ENCODE data around the gene LGALS4. TPM values are rescaled to one million over a fixed set of nuclear protein-coding genes. Genes with fewer than 3 reads are reported as not detected.
"Not testable (repeated sequence)": the region's sequence is repeated elsewhere in the genome, so short reads cannot be mapped to it uniquely, and the experiment has no call there.

The LGALS4 gene
- total and polyA plus RNA-seq, 4 donors: 0.89 to 2.0 (median 1.4) TPM

DNA sequence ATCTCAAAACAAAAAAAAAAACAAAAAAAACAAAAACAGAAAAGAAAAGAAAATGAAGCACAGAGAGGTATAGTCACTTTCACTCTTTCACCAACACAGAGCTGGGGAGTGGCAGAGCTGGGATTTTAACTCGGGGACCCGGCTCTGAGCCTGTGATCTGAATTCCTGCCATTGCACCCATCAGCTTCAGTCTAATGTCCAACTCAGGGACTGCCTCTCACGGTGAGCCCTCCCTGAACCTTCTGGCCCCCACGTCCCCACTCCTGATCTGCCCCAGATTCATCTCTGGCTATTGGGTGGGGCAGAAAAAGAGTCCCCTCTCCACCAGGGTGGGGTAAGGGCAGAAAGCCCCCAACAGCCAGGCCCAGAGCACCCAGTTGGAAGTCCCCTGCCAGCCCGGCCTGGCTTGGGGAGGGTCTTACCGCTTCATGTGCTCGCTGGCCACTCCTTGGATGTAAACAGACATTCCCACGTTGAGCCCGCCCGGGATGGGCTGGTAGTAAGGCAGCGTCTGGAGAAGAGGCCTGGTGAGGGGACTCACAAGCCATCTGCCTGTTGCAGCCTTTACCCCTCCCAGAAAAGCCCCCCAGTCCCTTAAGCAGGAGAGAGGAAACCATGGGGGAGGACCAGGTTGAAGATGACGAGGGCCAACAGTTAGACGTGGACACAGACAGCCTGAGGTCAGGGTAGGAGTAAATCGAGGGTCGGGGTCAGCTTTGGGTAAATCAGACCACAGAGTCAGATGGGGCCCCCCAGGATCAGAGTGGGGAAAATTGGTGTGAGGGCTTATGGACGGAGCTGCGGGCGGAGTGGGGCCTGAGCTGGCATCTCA lies 520 bp downstream of the LGALS4 start:
- H3K27ac ChIP-seq (ENCODE audit: low read depth, low read length): no peak overlapping the region
- WGBS (ENCODE audit: insufficient coverage): 78% methylated on average over 15 of the region's 18 CpGs
- H3K9me3 ChIP-seq (ENCODE audit: control insufficient read depth, insufficient read depth, low read length): no peaks in the 10 kb centered on the region
- H3K27me3 ChIP-seq (ENCODE audit: control insufficient read depth, insufficient read depth, low read length): no peaks in the 10 kb centered on the region
- no peak for DNase-seq (ENCODE audit: low read depth in 4 of 6, low spot score in 6 of 6)
- no peak overlapping the region for H3K4me3 ChIP-seq (ENCODE audit: low read depth, low read length)
- H3K4me1 ChIP-seq (ENCODE audit: control insufficient read depth, insufficient read depth, low read length): no peaks in the 10 kb centered on the region
- peaks cover 40% of the 10 kb centered on the region for H3K36me3 ChIP-seq (ENCODE audit: control insufficient read depth, insufficient read depth, low read length)

DNA sequence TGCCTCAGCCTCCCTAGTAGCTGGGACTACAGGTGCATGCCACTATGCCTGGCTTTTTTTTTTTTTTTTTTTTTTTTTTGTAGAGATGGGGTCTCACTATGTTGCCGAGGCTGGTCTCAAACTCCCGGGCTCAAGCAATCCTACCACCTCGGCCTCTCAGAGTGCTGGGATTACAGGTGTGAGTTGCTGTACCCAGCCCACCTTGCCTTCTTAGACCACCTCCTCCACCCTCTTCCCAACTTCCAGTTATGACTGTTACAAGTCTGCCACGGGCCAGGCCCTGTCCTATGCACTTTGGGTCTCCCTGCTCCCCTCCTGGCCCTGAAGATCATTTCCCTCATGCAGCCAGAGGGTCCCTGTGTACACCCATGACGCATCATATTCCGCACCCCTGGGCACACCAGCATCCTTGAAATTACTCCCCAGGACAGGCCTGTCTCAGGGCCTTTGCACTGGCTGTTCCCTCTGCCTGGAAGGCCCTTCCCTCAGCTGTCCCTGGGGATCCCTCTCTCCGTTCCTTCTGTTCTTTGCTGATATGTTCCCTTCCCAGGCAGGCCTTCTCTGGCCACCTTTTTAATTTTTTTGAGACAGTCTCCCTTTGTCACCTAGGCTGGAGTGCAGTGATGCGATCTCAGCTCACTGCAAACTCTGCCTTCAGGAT lies 3.0 kb downstream of the LGALS4 start:
- Histone ChIP-seq H3K4me1 (ENCODE audit: control insufficient read depth, insufficient read depth, low read length) (no peaks in the 10 kb centered on the region), H3K9me3 (ENCODE audit: control insufficient read depth, insufficient read depth, low read length) (no peaks in the 10 kb centered on the region)
- WGBS (ENCODE audit: insufficient coverage): 97% methylated on average over 5 of the region's 8 CpGs

DNA sequence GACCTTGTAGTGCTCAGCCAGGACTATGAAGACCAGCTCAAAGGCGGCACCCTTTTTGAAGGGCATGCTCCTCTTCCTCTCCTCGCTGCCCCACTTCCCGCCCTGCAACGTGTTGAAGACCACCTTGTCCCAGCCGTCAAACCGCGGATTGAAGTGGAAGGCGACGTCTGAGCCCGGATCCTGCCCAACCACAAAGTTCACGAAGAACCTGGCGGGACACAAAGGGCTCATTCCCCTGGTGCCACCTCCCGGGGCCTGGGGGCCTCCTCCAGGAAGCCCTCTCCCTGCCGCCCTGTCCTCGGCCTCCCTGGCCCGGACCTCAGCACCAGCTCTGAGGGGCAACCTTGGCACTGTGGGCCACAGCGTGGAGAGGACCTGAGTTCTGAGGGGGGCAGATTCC lies 4.0 kb downstream of the LGALS4 start:
- Histone ChIP-seq H3K27ac (ENCODE audit: low read depth, low read length) (no peak overlapping the region), H3K36me3 (ENCODE audit: control insufficient read depth, insufficient read depth, low read length) (peaks cover 15% of the 10 kb centered on the region), H3K27me3 (ENCODE audit: control insufficient read depth, insufficient read depth, low read length) (no peaks in the 10 kb centered on the region), H3K9me3 (ENCODE audit: control insufficient read depth, insufficient read depth, low read length) (no peaks in the 10 kb centered on the region), H3K4me3 (ENCODE audit: low read depth, low read length) (no peak overlapping the region), H3K4me1 (ENCODE audit: control insufficient read depth, insufficient read depth, low read length) (no peaks in the 10 kb centered on the region)
- WGBS (ENCODE audit: insufficient coverage): 92% methylated on average over 16 of the region's 17 CpGs
- no peak for DNase-seq (ENCODE audit: low read depth in 4 of 6, low spot score in 6 of 6)

More for the DNA sequence above, 3.0 kb downstream of the LGALS4 start:
- DNase-seq (ENCODE audit: low read depth in 4 of 6, low spot score in 6 of 6): no peak
- Histone ChIP-seq H3K4me3 (ENCODE audit: low read depth, low read length) (no peak overlapping the region), H3K36me3 (ENCODE audit: control insufficient read depth, insufficient read depth, low read length) (peaks cover 15% of the 10 kb centered on the region), H3K27me3 (ENCODE audit: control insufficient read depth, insufficient read depth, low read length) (no peaks in the 10 kb centered on the region), H3K27ac (ENCODE audit: low read depth, low read length) (no peak overlapping the region)

DNA sequence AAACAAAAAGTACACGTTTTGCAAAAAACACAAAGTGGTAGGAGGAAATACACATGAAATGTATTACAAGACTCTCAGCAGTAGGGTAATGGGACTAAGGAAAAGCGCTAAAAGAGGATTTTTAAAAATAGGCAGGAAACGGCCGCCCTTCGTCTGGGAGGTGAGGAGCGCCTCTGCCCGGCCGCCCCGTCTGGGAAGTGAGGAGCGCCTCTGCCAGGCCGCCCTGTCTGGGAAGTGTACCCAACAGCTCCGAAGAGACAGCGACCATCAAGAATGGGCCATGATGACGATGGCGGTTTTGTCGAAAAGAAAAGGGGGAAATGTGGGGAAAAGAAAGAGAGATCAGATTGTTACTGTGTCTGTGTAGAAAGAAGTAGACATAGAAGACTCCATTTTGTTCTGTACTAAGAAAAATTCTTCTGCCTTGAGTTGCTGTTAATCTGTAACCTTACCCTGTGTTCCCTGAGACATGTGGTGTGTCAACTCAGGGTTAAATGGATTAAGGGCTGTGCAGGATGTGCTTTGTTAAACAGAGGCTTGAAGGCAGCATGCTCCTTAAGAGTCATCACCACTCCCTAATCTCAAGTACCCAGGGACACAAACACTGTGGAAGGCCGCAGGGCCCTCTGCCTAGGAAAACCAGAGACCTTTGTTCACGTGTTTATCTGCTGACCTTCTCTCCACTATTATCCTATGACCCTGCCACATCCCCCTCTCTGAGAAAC lies 5.2 kb downstream of the LGALS4 start:
- DNase-seq (ENCODE audit: low read depth in 4 of 6, low spot score in 6 of 6); H3K36me3 ChIP-seq (ENCODE audit: control insufficient read depth, insufficient read depth, low read length); H3K9me3 ChIP-seq (ENCODE audit: control insufficient read depth, insufficient read depth, low read length); H3K4me3 ChIP-seq (ENCODE audit: low read depth, low read length); H3K4me1 ChIP-seq (ENCODE audit: control insufficient read depth, insufficient read depth, low read length); H3K27ac ChIP-seq (ENCODE audit: low read depth, low read length); H3K27me3 ChIP-seq (ENCODE audit: control insufficient read depth, insufficient read depth, low read length): not testable (repeated sequence)
- 60% methylated on average over 2 of the region's 18 CpGs for WGBS (ENCODE audit: insufficient coverage)

DNA sequence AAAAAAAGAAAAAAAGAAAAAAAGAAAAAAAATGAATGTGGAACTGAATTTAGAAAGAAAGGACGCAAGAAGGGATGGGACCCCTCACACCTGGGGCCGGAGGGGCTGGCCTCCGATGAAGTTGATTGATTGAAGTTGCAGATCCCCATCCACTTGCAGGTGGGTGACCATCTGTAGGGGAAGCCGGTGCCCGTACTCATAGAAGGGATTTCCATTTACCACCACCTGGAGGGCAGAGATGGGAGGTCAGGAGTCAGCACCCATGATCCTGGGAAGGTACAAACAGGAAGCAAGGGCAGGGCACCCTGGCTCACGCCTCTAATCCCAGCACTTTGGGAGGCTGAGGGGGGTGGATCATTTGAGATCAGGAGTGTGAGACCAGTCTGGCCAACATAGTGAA lies 6.4 kb downstream of the LGALS4 start:
- H3K9me3 ChIP-seq (ENCODE audit: control insufficient read depth, insufficient read depth, low read length): no peaks in the 10 kb centered on the region
- H3K4me1 ChIP-seq (ENCODE audit: control insufficient read depth, insufficient read depth, low read length): no peaks in the 10 kb centered on the region
- no peak overlapping the region for H3K27ac ChIP-seq (ENCODE audit: low read depth, low read length)
- no peak for DNase-seq (ENCODE audit: low read depth in 4 of 6, low spot score in 6 of 6)
- H3K4me3 ChIP-seq (ENCODE audit: low read depth, low read length): no peak overlapping the region
- WGBS (ENCODE audit: insufficient coverage): 97% methylated on average over 3 of the region's 6 CpGs
- H3K27me3 ChIP-seq (ENCODE audit: control insufficient read depth, insufficient read depth, low read length): no peaks in the 10 kb centered on the region
- H3K36me3 ChIP-seq (ENCODE audit: control insufficient read depth, insufficient read depth, low read length): peaks cover 6% of the 10 kb centered on the region

DNA sequence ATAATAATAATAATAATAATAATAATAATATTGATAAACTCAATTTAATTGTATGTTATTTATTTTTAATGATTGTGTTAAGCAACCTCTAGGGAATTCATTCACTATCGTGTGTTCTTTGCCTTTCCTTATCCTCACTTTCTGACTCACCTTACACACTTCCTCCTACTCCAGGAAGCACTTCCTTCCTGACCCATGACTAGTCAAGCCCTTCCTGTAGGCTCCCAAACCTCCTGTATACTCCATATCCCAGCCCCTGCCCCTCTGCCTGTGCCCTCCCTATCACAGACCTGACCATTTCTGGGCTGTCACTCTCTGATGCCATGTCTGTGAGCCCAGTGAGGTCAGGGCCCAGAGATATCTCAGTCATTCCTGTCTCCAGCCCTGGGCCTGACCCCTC lies 7.6 kb downstream of the LGALS4 start:
- WGBS (ENCODE audit: insufficient coverage): 83% methylated on average over 1 of the region's 1 CpG
- no peak overlapping the region for H3K27ac ChIP-seq (ENCODE audit: low read depth, low read length)
- DNase-seq (ENCODE audit: low read depth in 4 of 6, low spot score in 6 of 6): no peak
- peaks cover 6% of the 10 kb centered on the region for H3K36me3 ChIP-seq (ENCODE audit: control insufficient read depth, insufficient read depth, low read length)
- no peaks in the 10 kb centered on the region for H3K9me3 ChIP-seq (ENCODE audit: control insufficient read depth, insufficient read depth, low read length)
- H3K4me1 ChIP-seq (ENCODE audit: control insufficient read depth, insufficient read depth, low read length): no peaks in the 10 kb centered on the region
- no peak overlapping the region for H3K4me3 ChIP-seq (ENCODE audit: low read depth, low read length)
- H3K27me3 ChIP-seq (ENCODE audit: control insufficient read depth, insufficient read depth, low read length): no peaks in the 10 kb centered on the region

DNA sequence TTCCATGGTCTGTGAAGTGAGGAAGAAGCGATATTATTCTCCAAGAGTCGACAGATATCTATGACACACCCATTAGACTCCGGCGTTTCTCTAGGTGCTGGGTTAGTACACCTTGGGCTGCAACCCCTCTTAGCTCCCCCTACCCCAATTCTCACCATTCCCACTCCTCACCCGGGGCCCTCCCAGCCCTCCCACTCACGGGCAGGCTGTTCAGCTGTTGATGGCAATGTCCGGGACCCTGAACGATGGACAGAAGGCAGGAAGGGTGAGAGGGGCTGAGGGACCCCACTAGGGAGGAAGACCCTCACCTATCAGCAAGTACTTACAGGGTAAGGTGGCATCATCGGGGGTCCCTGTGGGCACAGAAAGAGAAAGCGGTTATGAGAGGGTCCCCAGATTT lies 9.2 kb downstream of the LGALS4 start:
- no CpG with 5 or more reads among the region's 10 CpGs for WGBS (ENCODE audit: insufficient coverage)
- no peak overlapping the region for H3K27ac ChIP-seq (ENCODE audit: low read depth, low read length)

DNA sequence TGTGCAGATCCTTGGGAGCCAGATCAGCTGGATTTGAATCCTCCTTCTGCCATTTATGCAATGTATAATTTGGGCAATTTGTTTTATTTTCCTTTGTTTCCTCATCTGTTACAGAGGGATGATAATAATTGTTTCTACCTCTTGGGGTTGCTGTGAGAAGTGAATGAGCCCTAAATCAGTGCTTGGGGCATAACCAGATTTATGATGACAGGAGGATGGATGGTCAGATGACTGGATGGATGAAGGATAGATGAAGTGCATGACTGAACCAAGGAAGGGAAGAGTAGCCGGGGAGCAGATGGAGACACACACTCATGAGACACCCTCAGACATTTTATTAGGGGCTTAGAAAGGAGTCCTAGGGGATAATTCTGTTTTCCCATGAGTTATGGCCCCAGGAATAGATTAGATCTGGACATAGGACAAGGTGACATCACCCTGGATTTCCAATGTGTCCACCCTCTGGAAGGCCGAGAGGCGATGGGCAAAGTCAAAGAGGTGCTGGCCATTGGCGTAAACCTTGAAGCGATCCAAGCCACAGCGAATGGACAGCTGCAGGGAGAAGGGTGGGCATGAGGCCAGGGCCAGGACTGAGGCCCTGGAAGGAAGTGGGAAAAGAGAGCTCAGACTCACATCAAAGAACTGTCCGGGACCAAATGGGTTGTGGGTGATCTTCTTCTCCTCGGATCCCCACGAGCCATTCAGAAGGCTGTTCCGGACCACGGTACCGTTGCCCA lies 11.2 kb downstream of the LGALS4 start:
- WGBS (ENCODE audit: insufficient coverage): 93% methylated on average over 11 of the region's 12 CpGs
- Histone ChIP-seq H3K4me1 (ENCODE audit: control insufficient read depth, insufficient read depth, low read length) (no peaks in the 10 kb centered on the region), H3K27me3 (ENCODE audit: control insufficient read depth, insufficient read depth, low read length) (no peaks in the 10 kb centered on the region), H3K9me3 (ENCODE audit: control insufficient read depth, insufficient read depth, low read length) (no peaks in the 10 kb centered on the region), H3K4me3 (ENCODE audit: low read depth, low read length) (no peak overlapping the region), H3K36me3 (ENCODE audit: control insufficient read depth, insufficient read depth, low read length) (peaks cover 3% of the 10 kb centered on the region), H3K27ac (ENCODE audit: low read depth, low read length) (no peak overlapping the region)
- DNase-seq (ENCODE audit: low read depth in 4 of 6, low spot score in 6 of 6): no peak

More for the DNA sequence above, 9.2 kb downstream of the LGALS4 start:
- H3K4me3 ChIP-seq (ENCODE audit: low read depth, low read length): no peak overlapping the region
- no peaks in the 10 kb centered on the region for H3K27me3 ChIP-seq (ENCODE audit: control insufficient read depth, insufficient read depth, low read length)
- no peaks in the 10 kb centered on the region for H3K9me3 ChIP-seq (ENCODE audit: control insufficient read depth, insufficient read depth, low read length)
- no peaks in the 10 kb centered on the region for H3K4me1 ChIP-seq (ENCODE audit: control insufficient read depth, insufficient read depth, low read length)
- DNase-seq (ENCODE audit: low read depth in 4 of 6, low spot score in 6 of 6): no peak
- H3K36me3 ChIP-seq (ENCODE audit: control insufficient read depth, insufficient read depth, low read length): peaks cover 3% of the 10 kb centered on the region

DNA sequence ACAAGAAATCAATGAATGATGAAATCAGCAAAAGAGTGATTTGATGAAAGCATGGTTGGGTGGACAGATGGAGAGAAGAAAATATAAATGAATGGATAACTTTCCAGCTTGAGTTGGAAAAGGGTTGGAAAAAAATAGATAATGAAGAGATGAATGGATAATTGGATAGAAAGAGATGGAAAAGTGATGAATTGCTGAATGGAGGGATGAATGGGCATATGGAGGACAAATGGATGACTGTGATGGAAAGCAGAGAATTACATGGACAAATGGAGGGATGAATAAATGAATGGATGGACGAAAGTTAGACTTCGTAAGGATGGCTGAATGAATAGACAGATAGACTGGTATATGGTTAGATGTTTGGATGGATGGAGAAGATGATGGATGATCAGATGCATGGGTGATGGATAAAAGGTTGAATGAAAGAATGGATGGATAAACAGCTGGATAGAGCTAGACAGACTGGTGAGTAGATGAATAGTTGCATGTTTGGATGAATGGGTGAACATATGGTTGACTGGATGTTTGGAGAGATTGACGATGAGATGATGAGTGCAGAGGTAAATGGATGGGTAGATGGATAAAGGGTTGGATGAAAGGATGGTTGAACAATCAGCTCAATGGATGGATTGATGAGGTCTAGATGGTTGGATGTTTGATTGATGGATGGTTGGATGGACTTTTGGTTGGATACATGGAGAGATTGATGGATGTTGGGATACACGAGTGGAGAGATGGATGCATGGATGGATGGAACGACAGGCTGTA lies 12.0 kb downstream of the LGALS4 start:
- DNase-seq (ENCODE audit: low read depth in 4 of 6, low spot score in 6 of 6): no peak
- H3K9me3 ChIP-seq (ENCODE audit: control insufficient read depth, insufficient read depth, low read length): no peaks in the 10 kb centered on the region
- 98% methylated on average over 3 of the region's 5 CpGs for WGBS (ENCODE audit: insufficient coverage)
- no peak overlapping the region for H3K4me3 ChIP-seq (ENCODE audit: low read depth, low read length)
- peaks cover 3% of the 10 kb centered on the region for H3K36me3 ChIP-seq (ENCODE audit: control insufficient read depth, insufficient read depth, low read length)
- no peaks in the 10 kb centered on the region for H3K27me3 ChIP-seq (ENCODE audit: control insufficient read depth, insufficient read depth, low read length)
- no peaks in the 10 kb centered on the region for H3K4me1 ChIP-seq (ENCODE audit: control insufficient read depth, insufficient read depth, low read length)
- H3K27ac ChIP-seq (ENCODE audit: low read depth, low read length): no peak overlapping the region
